Activated CD4-positive, alpha-beta T cell treated with anti-CD3 and anti-CD28 coated beads, Interleukin-2, amount 10 ng/mL, durations not matched to agents 24 days and 14 days (primary cell): Measurements from ENCODE around the gene SCD5. TPM values are rescaled to one million over a fixed set of nuclear protein-coding genes. Genes with fewer than 3 reads are reported as not detected.

ENCODE experiments used
- DNase-seq: peaks from one replicate; pipeline ENCODE4 v3.0.0; 2022
- H3K27ac Mint-ChIP-seq: one replicate; pipeline ENCODE4 v1.8.0; 2022; ENCODE audit warnings: mild to moderate bottlenecking, mixed read lengths
- H3K27me3 Mint-ChIP-seq: one replicate; pipeline ENCODE4 v1.8.0; 2022; ENCODE audit warnings: mixed read lengths
- H3K36me3 Mint-ChIP-seq: one replicate; pipeline ENCODE4 v1.8.0; 2022; ENCODE audit warnings: low read depth, mild to moderate bottlenecking, mixed read lengths
- H3K4me1 Mint-ChIP-seq: one replicate; pipeline ENCODE4 v1.8.0; 2021; ENCODE audit warnings: mixed read lengths
- H3K4me3 Mint-ChIP-seq: one replicate; pipeline ENCODE4 v1.8.0; 2022; ENCODE audit warnings: mild to moderate bottlenecking, moderate library complexity, mixed read lengths
- H3K9me3 Mint-ChIP-seq: one replicate; pipeline ENCODE4 v1.8.0; 2021; ENCODE audit warnings: mixed read lengths
- intact Hi-C: fragments of 100-400 bp; cut with micrococcal nuclease; formaldehyde crosslinking; loops from one replicate; pipeline ENCODE4 v1.15.1; 2023
- total RNA-seq: library from RNA; stranded (reverse); gene quantifications from 2 replicates; pipeline ENCODE4 v1.2.3, GENCODE V29; 2022

SCD5 gene
- total RNA-seq, 1 donor from 2014 or later, result 0.63 TPM

DNA sequence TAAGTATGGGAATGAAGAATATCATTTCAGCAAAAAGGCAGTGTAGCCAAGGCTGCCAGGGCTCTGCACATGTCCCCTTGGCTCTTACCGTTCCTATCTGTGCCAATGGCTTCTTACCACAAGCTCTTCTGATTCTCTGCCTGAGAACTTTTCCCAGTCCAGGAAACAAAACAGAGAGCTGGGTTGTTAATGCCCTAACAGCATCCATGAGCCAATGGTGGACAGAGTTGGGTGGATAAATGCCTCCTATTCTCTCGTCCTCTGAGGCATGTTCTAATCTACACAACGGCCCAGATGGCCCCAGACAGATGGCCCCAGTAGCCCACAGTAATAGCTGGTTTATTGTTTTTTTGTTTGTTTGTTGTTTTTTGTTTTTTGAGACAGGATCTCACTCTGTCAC is 28.0 kb downstream of the SCD5 start:
- intact Hi-C loops, result no loop called here
- H3K27ac Mint-ChIP-seq, result no peak overlapping the region
- DNase-seq, result no peak
- no peak overlapping the region for H3K4me3 Mint-ChIP-seq
- peaks cover 12% of the 10 kb centered on the region for H3K9me3 Mint-ChIP-seq
- H3K4me1 Mint-ChIP-seq, result no peaks in the 10 kb centered on the region
- peaks cover 6% of the 10 kb centered on the region for H3K27me3 Mint-ChIP-seq
- H3K36me3 Mint-ChIP-seq, result no peaks in the 10 kb centered on the region

DNA sequence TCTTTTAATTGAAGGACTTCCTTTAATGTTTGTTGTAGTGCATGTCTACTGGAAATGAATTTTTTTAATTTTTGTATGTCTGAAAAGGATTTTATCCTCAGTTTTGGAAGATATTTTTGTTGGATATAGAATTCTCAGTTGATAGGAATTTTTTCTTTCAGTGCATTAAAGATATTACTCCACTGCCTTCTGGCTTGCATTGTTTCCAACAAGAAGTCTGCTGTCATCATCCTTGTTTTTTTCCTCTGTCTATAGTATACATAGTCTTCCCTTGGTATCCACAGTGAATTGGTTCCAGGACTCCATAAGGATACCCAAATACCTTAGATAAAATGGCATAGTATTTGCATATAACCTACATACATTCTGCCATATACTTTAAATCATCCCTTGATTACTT is 33.5 kb downstream of the SCD5 start:
- H3K27ac Mint-ChIP-seq, result no peak overlapping the region
- no peaks in the 10 kb centered on the region for H3K36me3 Mint-ChIP-seq
- intact Hi-C loops, result no loop called here
- H3K4me1 Mint-ChIP-seq, result no peaks in the 10 kb centered on the region
- H3K9me3 Mint-ChIP-seq, result peaks cover 12% of the 10 kb centered on the region
- H3K4me3 Mint-ChIP-seq, result no peak overlapping the region
- H3K27me3 Mint-ChIP-seq, result peaks cover 4% of the 10 kb centered on the region
- DNase-seq, result no peak

DNA sequence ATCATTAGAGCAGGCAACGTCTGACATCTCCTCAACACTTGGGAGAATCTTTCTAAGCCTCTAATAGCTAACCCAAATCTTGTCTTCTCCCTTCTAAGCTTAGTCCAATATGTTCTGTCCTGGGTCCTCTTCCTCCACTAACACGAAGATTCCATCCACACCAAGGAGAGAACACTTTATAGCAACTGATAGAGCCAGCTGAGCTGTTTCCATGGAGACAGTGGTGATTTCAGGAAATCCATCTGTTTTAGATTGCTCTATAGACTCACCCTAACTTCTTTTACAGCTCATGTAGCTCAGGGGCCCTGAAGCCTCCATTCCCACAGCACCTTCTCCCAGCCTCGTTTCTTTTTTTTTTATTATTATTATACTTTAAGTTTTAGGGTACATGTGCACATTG is 37.4 kb downstream of the SCD5 start:
- Mint-ChIP-seq H3K4me3 (no peak overlapping the region), H3K4me1 (no peaks in the 10 kb centered on the region), H3K27ac (no peak overlapping the region), H3K9me3 (peaks cover 4% of the 10 kb centered on the region), H3K27me3 (peaks cover 10% of the 10 kb centered on the region), H3K36me3 (no peaks in the 10 kb centered on the region)
- intact Hi-C loops, result no loop called here
- no peak for DNase-seq

DNA sequence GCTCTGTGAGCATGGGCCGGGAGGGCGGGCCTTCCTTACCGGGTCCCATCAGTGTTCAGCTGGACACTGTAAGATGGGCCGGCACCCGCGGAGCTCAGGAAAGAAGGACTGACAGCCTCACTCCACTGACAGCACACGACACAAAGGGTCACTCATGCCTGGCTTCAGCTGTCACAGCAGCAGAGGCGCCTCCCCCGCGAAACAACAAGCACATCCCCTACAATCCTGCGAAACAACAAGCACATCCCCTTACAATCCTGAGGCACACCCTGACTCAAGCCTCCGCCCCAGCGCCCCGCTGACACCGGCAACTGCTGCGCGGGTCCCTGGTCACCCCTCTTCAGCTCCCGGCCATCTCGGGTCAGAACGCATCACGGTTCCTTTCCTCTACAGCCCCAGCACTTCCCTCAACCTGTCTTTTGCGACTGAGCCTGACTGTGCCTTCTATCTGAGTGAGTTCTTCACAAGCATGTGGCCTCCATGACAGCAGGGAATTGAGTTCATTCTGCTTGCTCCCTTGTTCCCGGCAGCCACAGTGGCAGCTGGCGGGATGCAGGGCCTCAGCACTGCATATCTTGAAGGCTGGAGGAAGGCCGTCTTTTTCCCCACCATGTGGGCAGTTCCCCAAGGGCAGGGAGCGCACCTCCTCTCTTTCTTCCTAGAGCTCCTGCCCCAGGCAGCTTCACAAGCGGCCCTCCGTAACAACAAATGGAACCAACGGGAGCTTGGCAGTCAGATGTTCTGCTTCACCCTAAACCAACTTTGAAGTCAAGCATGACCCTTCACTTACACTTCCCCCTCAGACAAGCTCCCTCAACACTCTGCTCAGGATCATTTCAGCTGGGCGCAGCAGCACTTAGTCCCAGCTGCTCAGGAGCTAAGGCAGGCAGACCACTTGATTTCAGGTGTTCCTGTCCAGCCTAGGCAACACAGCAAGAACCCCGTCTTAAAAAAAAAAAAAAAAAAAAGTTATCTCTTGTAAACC is 39.6 kb downstream of the SCD5 start:
- intact Hi-C loops, result no loop called here
- DNase-seq, result no peak
- Mint-ChIP-seq H3K36me3 (no peaks in the 10 kb centered on the region), H3K4me1 (no peaks in the 10 kb centered on the region), H3K27me3 (peaks cover 14% of the 10 kb centered on the region), H3K9me3 (no peaks in the 10 kb centered on the region), H3K27ac (no peak overlapping the region), H3K4me3 (no peak overlapping the region)

GRCh38 chr4:82756061-82756460 is 42.5 kb downstream of the SCD5 start:
- H3K9me3 Mint-ChIP-seq, result no peaks in the 10 kb centered on the region
- intact Hi-C loops, result no loop called here
- no peaks in the 10 kb centered on the region for H3K4me1 Mint-ChIP-seq
- no peak overlapping the region for H3K4me3 Mint-ChIP-seq
- H3K36me3 Mint-ChIP-seq, result no peaks in the 10 kb centered on the region
- no peak for DNase-seq
- no peak overlapping the region for H3K27ac Mint-ChIP-seq
- H3K27me3 Mint-ChIP-seq, result peaks cover 22% of the 10 kb centered on the region

GRCh38 chr4:82755650-82756049 is 42.9 kb downstream of the SCD5 start:
- no peaks in the 10 kb centered on the region for H3K9me3 Mint-ChIP-seq
- H3K4me1 Mint-ChIP-seq, result no peaks in the 10 kb centered on the region
- peaks cover 24% of the 10 kb centered on the region for H3K27me3 Mint-ChIP-seq
- no peak overlapping the region for H3K27ac Mint-ChIP-seq
- H3K4me3 Mint-ChIP-seq, result no peak overlapping the region
- no peaks in the 10 kb centered on the region for H3K36me3 Mint-ChIP-seq
- intact Hi-C loops, result no loop called here
- DNase-seq, result no peak

DNA sequence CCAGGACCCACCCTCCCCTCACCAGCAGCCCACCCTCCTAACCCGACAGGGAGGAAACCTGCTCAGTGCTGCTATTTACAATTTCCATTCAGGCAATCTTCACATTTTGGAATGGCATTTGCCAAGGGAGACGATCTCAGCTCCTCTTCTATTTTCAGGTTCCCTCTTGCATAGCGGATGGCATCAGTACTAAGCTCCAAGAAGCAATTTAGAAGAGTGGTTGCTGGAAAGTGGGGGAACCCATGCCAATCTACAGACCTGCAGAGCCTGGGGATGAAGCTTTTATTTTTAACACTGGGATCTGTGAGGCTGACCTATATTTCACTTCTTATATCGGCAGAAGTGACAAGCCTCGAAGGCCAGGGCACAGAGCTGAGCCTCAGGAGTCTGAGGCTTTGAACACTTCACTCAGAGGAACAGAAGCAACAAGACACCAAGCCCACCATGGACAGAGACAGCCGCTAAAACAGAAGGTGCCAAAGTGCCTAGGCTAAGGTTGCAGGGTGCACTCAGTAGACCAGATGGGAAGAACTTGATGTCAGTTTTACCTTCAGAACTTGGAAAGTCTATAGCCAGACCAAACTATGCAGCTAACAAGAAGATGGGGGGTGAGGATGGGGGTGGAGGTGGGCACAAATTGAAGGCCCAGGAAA is 44.0 kb downstream of the SCD5 start:
- intact Hi-C loops, result no loop called here
- no peak overlapping the region for H3K4me3 Mint-ChIP-seq
- H3K9me3 Mint-ChIP-seq, result no peaks in the 10 kb centered on the region
- H3K36me3 Mint-ChIP-seq, result no peaks in the 10 kb centered on the region
- H3K4me1 Mint-ChIP-seq, result no peaks in the 10 kb centered on the region
- DNase-seq, result no peak
- no peak overlapping the region for H3K27ac Mint-ChIP-seq
- peaks cover 19% of the 10 kb centered on the region for H3K27me3 Mint-ChIP-seq

- Mint-ChIP-seq H3K27me3 (peaks cover 19% of the 10 kb centered on the region), H3K9me3 (no peaks in the 10 kb centered on the region), H3K27ac (no peak overlapping the region), H3K4me1 (no peaks in the 10 kb centered on the region), H3K36me3 (no peaks in the 10 kb centered on the region), H3K4me3 (no peak overlapping the region)
- no peak for DNase-seq
- intact Hi-C loops, result no loop called here
Measured at GRCh38 chr4:82753725-82754410, 44.7 kb downstream of the SCD5 start.

- DNase-seq, result no peak
- H3K27me3 Mint-ChIP-seq, result peaks cover 19% of the 10 kb centered on the region
- H3K9me3 Mint-ChIP-seq, result no peaks in the 10 kb centered on the region
- H3K4me1 Mint-ChIP-seq, result no peaks in the 10 kb centered on the region
- no peaks in the 10 kb centered on the region for H3K36me3 Mint-ChIP-seq
- no peak overlapping the region for H3K4me3 Mint-ChIP-seq
- H3K27ac Mint-ChIP-seq, result no peak overlapping the region
- intact Hi-C loops, result no loop called here
Measured at GRCh38 chr4:82753238-82753637, 45.4 kb downstream of the SCD5 start.

GRCh38 chr4:82748810-82749470 is 49.7 kb downstream of the SCD5 start:
- H3K9me3 Mint-ChIP-seq, result no peaks in the 10 kb centered on the region

GRCh38 chr4:82747686-82748575 is 50.7 kb downstream of the SCD5 start:
- Mint-ChIP-seq H3K4me1 (no peaks in the 10 kb centered on the region), H3K27me3 (peaks cover 29% of the 10 kb centered on the region), H3K27ac (no peak overlapping the region), H3K9me3 (no peaks in the 10 kb centered on the region), H3K36me3 (no peaks in the 10 kb centered on the region), H3K4me3 (no peak overlapping the region)
- DNase-seq, result no peak
- intact Hi-C loops, result no loop called here

More at GRCh38 chr4:82748810-82749470, 49.7 kb downstream of the SCD5 start:
- Mint-ChIP-seq H3K4me3 (no peak overlapping the region), H3K4me1 (no peaks in the 10 kb centered on the region), H3K27me3 (peaks cover 32% of the 10 kb centered on the region), H3K27ac (no peak overlapping the region), H3K36me3 (no peaks in the 10 kb centered on the region)
- intact Hi-C loops, result no loop called here
- DNase-seq, result no peak

- Mint-ChIP-seq H3K4me3 (no peak overlapping the region), H3K36me3 (no peaks in the 10 kb centered on the region), H3K27me3 (peaks cover 24% of the 10 kb centered on the region), H3K9me3 (no peaks in the 10 kb centered on the region), H3K4me1 (no peaks in the 10 kb centered on the region), H3K27ac (no peak overlapping the region)
- DNase-seq, result no peak
- intact Hi-C loops, result no loop called here
Measured at GRCh38 chr4:82746705-82747574, 51.7 kb downstream of the SCD5 start.
